Astrocyte of the spinal cord (primary cell): Measurements from ENCODE around the gene HIVEP1.
A peak's percentile ranks its signal among the peaks of the same experiment; 100 is the strongest.

Experiments
- DNase-seq: peaks from one replicate; pipeline ENCODE4 v3.0.0; 2011; ENCODE audit warnings: low read depth, low spot score
- H3K4me3 ChIP-seq: 2 replicates; pipeline ENCODE4 v1.5.1; 2011; ENCODE audit warnings: low read depth, mild to moderate bottlenecking, low read length, moderate library complexity
- in situ Hi-C: cut with HindIII; loops from 2 replicates; pipeline ENCODE4 v1.10.0; 2017; ENCODE audit warnings: low sequenced_read_pairs
- TF ChIP-seq, protein P1 (sequence below): IDR thresholded peaks from 2 replicates; pipeline ENCODE4 v1.5.1; 2012; ENCODE audit warnings: low read depth, mild to moderate bottlenecking, low read length, inconsistent platforms

HIVEP1 gene

DNA sequence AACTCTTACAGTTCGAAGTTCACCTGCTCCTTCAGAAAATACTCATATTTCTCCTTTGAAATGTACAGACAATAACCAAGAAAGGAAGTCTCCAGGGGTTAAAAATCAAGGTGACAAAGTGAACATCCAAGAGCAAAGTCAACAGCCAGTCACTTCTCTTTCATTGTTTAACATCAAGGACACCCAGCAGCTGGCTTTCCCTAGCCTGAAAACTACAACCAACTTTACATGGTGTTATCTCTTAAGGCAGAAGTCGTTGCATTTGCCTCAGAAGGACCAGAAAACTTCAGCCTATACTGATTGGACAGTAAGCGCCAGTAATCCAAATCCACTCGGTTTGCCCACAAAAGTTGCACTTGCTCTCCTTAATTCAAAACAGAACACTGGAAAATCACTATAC is 113.3 kb downstream of the HIVEP1 start:
- TF ChIP-seq, protein P1, sequence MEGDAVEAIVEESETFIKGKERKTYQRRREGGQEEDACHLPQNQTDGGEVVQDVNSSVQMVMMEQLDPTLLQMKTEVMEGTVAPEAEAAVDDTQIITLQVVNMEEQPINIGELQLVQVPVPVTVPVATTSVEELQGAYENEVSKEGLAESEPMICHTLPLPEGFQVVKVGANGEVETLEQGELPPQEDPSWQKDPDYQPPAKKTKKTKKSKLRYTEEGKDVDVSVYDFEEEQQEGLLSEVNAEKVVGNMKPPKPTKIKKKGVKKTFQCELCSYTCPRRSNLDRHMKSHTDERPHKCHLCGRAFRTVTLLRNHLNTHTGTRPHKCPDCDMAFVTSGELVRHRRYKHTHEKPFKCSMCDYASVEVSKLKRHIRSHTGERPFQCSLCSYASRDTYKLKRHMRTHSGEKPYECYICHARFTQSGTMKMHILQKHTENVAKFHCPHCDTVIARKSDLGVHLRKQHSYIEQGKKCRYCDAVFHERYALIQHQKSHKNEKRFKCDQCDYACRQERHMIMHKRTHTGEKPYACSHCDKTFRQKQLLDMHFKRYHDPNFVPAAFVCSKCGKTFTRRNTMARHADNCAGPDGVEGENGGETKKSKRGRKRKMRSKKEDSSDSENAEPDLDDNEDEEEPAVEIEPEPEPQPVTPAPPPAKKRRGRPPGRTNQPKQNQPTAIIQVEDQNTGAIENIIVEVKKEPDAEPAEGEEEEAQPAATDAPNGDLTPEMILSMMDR: no peak
- in situ Hi-C loops: no loop called here
- DNase-seq: no peak
- H3K4me3 ChIP-seq: no peak overlapping the region

DNA sequence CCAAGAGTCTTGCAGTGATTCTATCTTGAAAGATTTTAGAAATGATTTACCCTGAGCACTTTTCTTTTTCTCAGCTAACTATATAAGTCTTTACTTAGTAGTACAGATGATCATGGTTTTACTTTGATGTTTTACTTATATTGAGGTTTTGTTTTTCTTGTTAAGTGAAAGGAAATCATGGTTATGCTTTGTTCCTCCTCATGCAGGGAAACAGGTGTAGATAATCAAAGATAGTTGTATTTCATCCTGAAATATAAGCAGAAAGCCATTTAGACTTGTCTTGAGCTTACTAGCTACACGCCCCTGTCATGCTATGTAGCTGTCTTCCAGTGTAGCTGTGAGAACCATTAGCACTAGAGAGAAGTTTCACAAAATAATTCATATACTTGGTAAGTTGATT is 113.9 kb downstream of the HIVEP1 start:
- in situ Hi-C loops: no loop called here
- H3K4me3 ChIP-seq: no peak overlapping the region
- TF ChIP-seq, protein P1: no peak
- no peak for DNase-seq

DNA sequence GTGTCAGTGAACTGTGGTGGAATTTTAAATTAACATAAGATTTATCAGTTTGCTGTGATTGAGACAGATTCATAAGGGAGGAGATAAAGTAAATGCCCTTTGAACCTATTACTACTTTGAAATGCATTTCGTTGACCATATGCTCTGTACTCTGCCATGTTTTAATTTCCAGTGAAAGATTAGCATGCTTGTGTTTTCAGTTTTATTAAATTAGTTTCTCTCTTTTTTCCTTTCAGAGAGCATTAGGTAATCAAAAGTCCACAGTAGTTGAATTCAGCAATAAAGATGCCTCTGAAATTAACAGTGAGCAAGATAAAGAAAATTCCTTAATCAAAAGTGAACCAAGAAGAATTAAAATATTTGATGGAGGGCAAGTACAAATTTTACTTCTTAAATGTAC is 117.4 kb downstream of the HIVEP1 start:
- TF ChIP-seq, protein P1: no peak
- in situ Hi-C loops: no loop called here
- no peak overlapping the region for H3K4me3 ChIP-seq
- no peak for DNase-seq

DNA sequence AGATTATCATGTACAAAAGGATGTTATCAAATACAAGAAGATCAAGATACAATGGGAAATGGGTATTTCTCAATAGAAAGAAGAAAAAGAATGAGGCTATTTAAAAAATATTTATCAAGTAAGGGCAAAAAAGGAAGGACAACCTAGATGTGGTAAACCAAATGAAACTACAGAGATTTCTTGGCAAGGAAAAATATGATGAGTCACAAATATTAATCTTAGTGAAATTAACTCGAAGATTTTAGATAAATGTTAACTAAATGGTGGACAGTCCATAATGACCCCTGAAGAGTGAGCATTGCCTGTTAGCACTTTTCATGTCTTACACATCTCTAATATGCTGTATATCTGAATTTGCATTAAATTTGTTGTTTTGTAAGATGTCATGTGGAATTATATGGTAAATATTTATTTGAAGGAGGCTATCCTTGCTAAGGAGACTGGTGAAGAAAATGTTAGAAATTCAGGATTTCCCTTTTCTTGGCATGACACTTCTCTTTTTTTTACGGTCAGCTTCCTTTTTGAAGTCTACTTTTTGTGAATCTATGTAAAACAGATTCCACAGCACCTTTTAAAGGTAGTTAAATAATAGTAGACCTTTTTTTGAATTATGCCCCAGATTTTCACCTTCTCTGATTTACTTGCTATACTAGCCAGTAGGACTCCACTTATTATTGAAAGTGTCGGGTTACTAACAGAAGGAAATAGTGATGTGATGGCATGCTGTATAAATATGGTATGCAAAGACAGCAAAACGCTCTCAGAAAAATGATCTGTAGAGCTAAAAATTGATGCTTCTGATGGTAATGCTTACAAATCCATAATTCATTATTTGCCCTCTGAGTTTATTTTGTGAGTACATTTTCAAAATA is 120.5 kb downstream of the HIVEP1 start:
- DNase-seq: peak; percentile 35
- in situ Hi-C loops: no loop called here
- no peak overlapping the region for H3K4me3 ChIP-seq
- TF ChIP-seq, protein P1: no peak

DNA sequence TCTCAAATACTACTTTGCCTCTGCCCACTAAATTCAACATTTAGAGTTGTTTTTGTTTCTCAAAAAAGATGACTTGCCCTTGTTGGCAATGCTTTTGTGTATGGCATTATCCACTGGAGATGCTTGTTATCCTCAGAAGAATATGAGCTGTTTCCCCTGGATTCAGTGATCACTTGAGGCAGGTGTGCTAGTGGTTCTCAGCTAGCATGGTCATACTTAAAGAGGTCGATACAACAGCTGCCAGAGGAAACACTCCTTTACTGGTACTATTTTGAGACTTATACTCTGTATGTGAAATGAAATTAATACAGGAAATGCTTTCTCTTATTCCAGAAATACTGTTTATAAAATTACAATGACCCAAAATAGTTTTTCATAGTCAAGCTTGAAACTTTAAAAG is 122.5 kb downstream of the HIVEP1 start:
- TF ChIP-seq, protein P1: no peak
- in situ Hi-C loops: no loop called here
- DNase-seq: no peak
- H3K4me3 ChIP-seq: no peak overlapping the region

DNA sequence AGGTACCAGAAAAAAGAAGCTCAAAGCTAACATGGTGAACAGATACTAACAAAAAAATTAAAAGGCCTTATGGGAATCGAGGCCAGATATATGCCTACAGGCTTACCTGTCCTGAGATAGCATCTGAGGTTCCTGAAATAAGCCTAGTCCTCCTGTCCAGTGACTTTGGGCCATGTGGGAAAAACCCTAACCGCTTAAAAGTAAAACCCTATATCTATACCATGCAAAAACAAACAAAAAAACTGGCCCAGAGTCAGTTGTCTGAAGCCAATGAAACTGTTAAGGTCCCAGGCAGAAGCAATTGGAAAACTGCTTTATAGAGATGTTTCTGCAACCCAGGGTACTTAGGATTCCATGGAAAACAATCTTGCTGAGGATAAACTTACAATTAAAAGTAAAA is 122.9 kb downstream of the HIVEP1 start:
- TF ChIP-seq, protein P1: no peak
- H3K4me3 ChIP-seq: no peak overlapping the region
- in situ Hi-C loops: no loop called here
- no peak for DNase-seq
